PC-9 (cell line): ENCODE data around the gene CCDC54. TPM values are rescaled to one million over a fixed set of nuclear protein-coding genes. Genes with fewer than 3 reads are reported as not detected.

Source experiments
- BruUV-seq: library from RNA; stranded (reverse); fragments of 400-500 nt; replicated peaks from 2 replicates; lab custom pipeline; 2021; lab: Mats Ljungman, UMichigan
- CTCF ChIA-PET: fragments of 300-600 bp; sonication (Branson Sonifier 250); formaldehyde crosslinking; loops from one replicate; lab custom pipeline; 2022; ENCODE audit warnings: antibody characterized with exemption; lab: Charles Lee
- POLR2A ChIA-PET: fragments of 300-600 bp; sonication (Branson Sonifier 250); formaldehyde crosslinking; loops from one replicate; lab custom pipeline; 2022; ENCODE audit warnings: antibody characterized with exemption; ENCODE audit not compliant: unreplicated experiment; lab: Charles Lee
- DNase-seq, 2 experiments: peaks; one replicate each; pipeline versions ENCODE4 v3.0.0 to v3.0.0-alpha.2; 2015 to 2022; ENCODE audit warnings: mixed read lengths in 1 of 2
- H2AFZ ChIP-seq: fragments of 200-600 bp; sonication (generic); 2 replicates; pipeline ENCODE4 v1.8.1; 2017; ENCODE audit warnings: antibody characterized with exemption
- H3F3A ChIP-seq: fragments of 200-600 bp; sonication (generic); 2 replicates; pipeline ENCODE4 v1.8.1; 2017; ENCODE audit warnings: antibody characterized with exemption, mild to moderate bottlenecking, low read depth; ENCODE audit not compliant: insufficient read depth
- H3K27ac ChIP-seq: fragments of 200-600 bp; sonication (generic); 2 replicates; pipeline ENCODE4 v1.6.1; 2016; ENCODE audit warnings: mixed run types
- H3K27me3 ChIP-seq: fragments of 200-600 bp; sonication (generic); 2 replicates; pipeline ENCODE4 v1.6.1; 2016; ENCODE audit warnings: low read depth, mixed run types; ENCODE audit not compliant: insufficient read depth
- H3K36me3 ChIP-seq: fragments of 200-600 bp; sonication (generic); 2 replicates; pipeline ENCODE4 v1.6.1; 2016; ENCODE audit warnings: low read depth, mixed run types
- H3K4me1 ChIP-seq: fragments of 200-600 bp; sonication (generic); replicated peaks from 2 replicates; pipeline ENCODE4 v1.6.1; 2016; ENCODE audit warnings: mixed run types; ENCODE audit not compliant: insufficient read depth
- H3K4me2 ChIP-seq: fragments of 200-600 bp; sonication (generic); 2 replicates; pipeline ENCODE4 v1.6.1; 2017; ENCODE audit warnings: mixed run types
- H3K4me3 ChIP-seq: fragments of 200-600 bp; sonication (generic); 2 replicates; pipeline ENCODE4 v1.6.1; 2016; ENCODE audit warnings: mixed run types
- H3K79me2 ChIP-seq: fragments of 200-600 bp; sonication (generic); 2 replicates; pipeline ENCODE4 v1.6.1; 2017; ENCODE audit warnings: low read depth, mixed run types
- H3K9me2 ChIP-seq: fragments of 200-600 bp; sonication (generic); 2 replicates; pipeline ENCODE4 v1.8.1; 2017; ENCODE audit warnings: mild to moderate bottlenecking; ENCODE audit not compliant: insufficient read depth
- H3K9me3 ChIP-seq: fragments of 200-600 bp; sonication (generic); 2 replicates; pipeline ENCODE4 v1.8.1; 2016; ENCODE audit warnings: low read depth; ENCODE audit not compliant: insufficient read depth
- H4K20me1 ChIP-seq: fragments of 200-600 bp; sonication (generic); 2 replicates; pipeline ENCODE4 v1.8.1; 2017; ENCODE audit not compliant: insufficient read depth
- CTCF ChIP-seq: fragments of 200-600 bp; sonication (generic); conservative IDR thresholded peaks from 2 replicates; pipeline ENCODE4 v1.6.1; 2017; ENCODE audit warnings: mixed run types, antibody characterized with exemption, mild to moderate bottlenecking, moderate library complexity
- EZH2 ChIP-seq: fragments of 200-600 bp; sonication (generic); IDR thresholded peaks from 2 replicates; pipeline ENCODE4 v1.8.0; 2017; ENCODE audit warnings: antibody characterized with exemption, low read depth
- intact Hi-C: fragments of 100-400 bp; cut with micrococcal nuclease; formaldehyde crosslinking; loops from one replicate; pipeline ENCODE4 v1.10.0; 2022; ENCODE audit not compliant: unreplicated experiment
- total RNA-seq: library from RNA; stranded (reverse); gene quantifications from 2 replicates; pipeline ENCODE4 v1.2.3, GENCODE V29; 2021

CCDC54 gene
- total RNA-seq, 1 experiment from 2014 or later = not detected

- Histone ChIP-seq H3F3A (no peaks in the 10 kb centered on the region), H3K4me1 (no peaks in the 10 kb centered on the region), H3K9me2 (no peaks in the 10 kb centered on the region; the same call in 1 of the 2 replicates), H3K27me3 (no peaks in the 10 kb centered on the region), H3K4me3 (no peak overlapping the region), H3K36me3 (no peaks in the 10 kb centered on the region), H3K9me3 (no peaks in the 10 kb centered on the region), H2AFZ (no peak overlapping the region), H3K79me2 (no peaks in the 10 kb centered on the region), H4K20me1 (no peaks in the 10 kb centered on the region), H3K4me2 (no peak overlapping the region), H3K27ac (no peak overlapping the region)
- ChIA-PET POLR2A (no interaction called here), CTCF (no interaction called here)
- DNase-seq = no peak
- intact Hi-C loops = loop anchor here (2.0 kb wide), 1 partner anchor 52 kb away; no protein-coding TSS in a partner anchor
- no peak for TF ChIP-seq CTCF
- TF ChIP-seq EZH2 = no peak
- BruUV-seq = no TSS peak
Observed at GRCh38 chr3:107401301-107401700, 24.1 kb downstream of the CCDC54 start.

DNA sequence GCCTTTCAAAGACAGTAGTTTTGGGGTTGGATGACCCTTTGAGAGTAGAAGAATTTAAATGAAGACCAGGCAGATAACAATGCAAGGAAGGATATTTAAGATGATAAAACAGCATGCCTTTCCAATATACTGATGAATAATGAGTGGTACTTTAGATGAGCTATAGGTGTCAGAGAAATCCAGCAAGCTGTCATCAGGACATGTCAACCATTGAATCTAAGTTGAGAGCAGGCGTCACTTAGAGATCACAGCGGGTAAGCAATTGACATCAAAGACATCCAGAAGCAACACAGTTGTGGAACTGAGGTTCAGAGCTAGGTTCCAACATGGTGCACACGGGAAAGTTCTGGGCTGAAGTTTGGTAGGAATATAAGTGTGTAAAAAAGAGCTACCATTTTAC is 25.0 kb downstream of the CCDC54 start:
- TF ChIP-seq CTCF (no peak), EZH2 (no peak)
- Histone ChIP-seq H2AFZ (no peak overlapping the region), H3K4me2 (no peak overlapping the region), H3K79me2 (no peaks in the 10 kb centered on the region), H3K36me3 (no peaks in the 10 kb centered on the region), H4K20me1 (no peaks in the 10 kb centered on the region), H3K4me3 (no peak overlapping the region), H3K27ac (no peak overlapping the region), H3K9me2 (no peaks in the 10 kb centered on the region; the same call in 1 of the 2 replicates), H3K27me3 (no peaks in the 10 kb centered on the region), H3F3A (no peaks in the 10 kb centered on the region), H3K9me3 (no peaks in the 10 kb centered on the region), H3K4me1 (no peaks in the 10 kb centered on the region)
- POLR2A ChIA-PET = no interaction called here
- intact Hi-C loops = no loop called here
- BruUV-seq = no TSS peak
- CTCF ChIA-PET = interaction anchor here (0.5 kb wide), 1 partner anchor 19 kb away, joined by 4 read pairs; no protein-coding TSS in a partner anchor
- DNase-seq = no peak

DNA sequence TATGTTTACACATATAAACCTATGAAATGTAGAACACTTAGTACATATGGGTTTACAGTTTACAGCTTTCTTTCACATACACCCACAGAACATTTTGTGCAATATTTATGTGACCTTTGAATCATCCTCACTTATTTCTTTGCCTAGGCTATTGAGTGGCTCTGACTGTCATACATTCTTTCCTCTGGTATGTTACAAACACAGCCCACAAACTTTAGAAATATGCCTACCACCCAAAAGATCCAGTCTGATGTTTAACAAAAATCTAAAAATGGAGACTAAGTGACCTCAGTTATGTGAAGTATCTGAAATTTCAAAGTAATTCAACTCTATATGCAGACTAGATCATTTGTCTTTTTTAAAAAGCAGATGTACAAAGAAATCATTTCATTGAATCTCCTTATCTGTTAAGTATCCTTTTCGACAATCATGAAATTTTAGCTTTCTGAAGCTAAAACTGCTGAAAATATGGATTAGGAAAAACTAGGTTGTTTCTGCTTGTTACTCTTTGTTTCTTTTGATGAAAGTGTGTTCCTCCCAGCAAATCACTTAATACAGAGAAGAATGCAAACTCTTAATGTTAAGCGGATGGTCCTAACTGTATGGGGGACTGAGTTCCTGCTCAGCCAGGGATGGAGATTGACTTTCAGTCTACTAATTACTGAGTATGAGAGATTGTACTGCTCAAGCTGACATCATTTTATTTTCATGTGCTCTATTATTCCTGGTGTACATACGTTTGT is 27.7 kb downstream of the CCDC54 start:
- no peak for DNase-seq
- H4K20me1 ChIP-seq = no peaks in the 10 kb centered on the region
- H3F3A ChIP-seq = no peaks in the 10 kb centered on the region
- H3K9me2 ChIP-seq = no peaks in the 10 kb centered on the region; the same call in 1 of the 2 replicates
- no peaks in the 10 kb centered on the region for H3K36me3 ChIP-seq
- H3K27ac ChIP-seq = no peak overlapping the region
- ChIA-PET CTCF (no interaction called here), POLR2A (no interaction called here)
- H3K27me3 ChIP-seq = no peaks in the 10 kb centered on the region
- no peaks in the 10 kb centered on the region for H3K4me1 ChIP-seq
- no peaks in the 10 kb centered on the region for H3K79me2 ChIP-seq
- TF ChIP-seq EZH2 (no peak), CTCF (no peak)
- intact Hi-C loops = no loop called here
- no TSS peak for BruUV-seq
- H3K9me3 ChIP-seq = no peaks in the 10 kb centered on the region; the same call in 1 of the 2 replicates
- no peak overlapping the region for H3K4me3 ChIP-seq
- no peak overlapping the region for H2AFZ ChIP-seq
- H3K4me2 ChIP-seq = no peak overlapping the region
